Neuron (in vitro differentiated cells): ENCODE measurements around the gene TUBB4A.

Experiments
- H2AFZ ChIP-seq: one replicate; pipeline ENCODE4 v1.6.1; 2013; ENCODE audit warnings: low read depth, mild to moderate bottlenecking, inconsistent platforms, low read length, moderate library complexity
- H3K27me3 ChIP-seq: one replicate; pipeline ENCODE4 v1.6.1; 2013; ENCODE audit warnings: low read length; ENCODE audit not compliant: insufficient read depth
- H3K36me3 ChIP-seq: one replicate; pipeline ENCODE4 v1.6.1; 2013; ENCODE audit warnings: low read length; ENCODE audit not compliant: insufficient read depth
- H3K4me1 ChIP-seq: one replicate; pipeline ENCODE4 v1.6.1; 2013; ENCODE audit warnings: low read length; ENCODE audit not compliant: insufficient read depth
- H3K4me3 ChIP-seq: 2 replicates; pipeline ENCODE4 v1.5.1; 2013; ENCODE audit warnings: mild to moderate bottlenecking, low read length, moderate library complexity
- H3K9me3 ChIP-seq: one replicate; pipeline ENCODE4 v1.6.1; 2013; ENCODE audit warnings: low read length

The TUBB4A gene

DNA sequence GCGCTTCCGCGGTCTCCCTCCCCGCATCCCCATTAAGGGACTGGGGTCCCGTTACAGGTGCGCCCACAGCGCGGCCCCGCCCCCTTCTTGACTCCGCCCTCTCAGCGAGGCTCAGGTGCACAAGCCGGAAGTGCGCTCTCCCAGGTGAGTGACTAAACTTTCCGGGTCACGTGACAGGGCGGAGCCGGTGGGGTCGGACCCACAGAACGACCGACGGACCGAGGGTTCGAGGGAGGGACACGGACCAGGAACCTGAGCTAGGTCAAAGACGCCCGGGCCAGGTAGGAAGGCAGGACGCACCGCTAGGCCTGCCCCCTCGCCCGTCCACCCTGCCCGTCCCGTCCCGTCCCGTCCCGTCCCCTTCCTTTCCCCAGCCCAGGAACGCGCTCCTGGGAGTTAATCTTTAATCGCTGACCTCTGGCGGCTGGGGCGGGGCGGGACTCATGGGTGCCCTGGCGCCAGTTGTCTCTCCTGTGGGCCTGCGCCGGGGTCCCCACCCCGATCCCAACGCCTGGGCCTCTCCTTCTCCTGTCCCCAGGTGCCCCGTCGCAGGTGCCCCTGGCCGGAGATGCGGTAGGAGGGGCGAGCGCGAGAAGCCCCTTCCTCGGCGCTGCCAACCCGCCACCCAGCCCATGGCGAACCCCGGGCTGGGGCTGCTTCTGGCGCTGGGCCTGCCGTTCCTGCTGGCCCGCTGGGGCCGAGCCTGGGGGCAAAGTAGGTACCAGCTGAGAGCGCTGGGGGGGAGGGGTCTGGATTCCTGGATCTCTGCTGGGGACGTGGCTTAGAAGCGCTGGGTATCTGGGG is 37.8 kb downstream of the TUBB4A start, which contains the start of gene CRB3:
CRB3 (plus strand) TSS at position 202 of the 804 bp plus-strand sequence; CDS start at position 633, 431 bp downstream.
- peaks cover 2% of the 10 kb centered on the region for H3K4me1 ChIP-seq
- H3K27me3 ChIP-seq: peaks cover 47% of the 10 kb centered on the region
- no peak within 1 kb of the TSS for H2AFZ ChIP-seq
- no peaks in the 10 kb centered on the region for H3K36me3 ChIP-seq
- no peak within 1 kb of the TSS for H3K4me3 ChIP-seq
- H3K9me3 ChIP-seq: no peaks in the 10 kb centered on the region

DNA sequence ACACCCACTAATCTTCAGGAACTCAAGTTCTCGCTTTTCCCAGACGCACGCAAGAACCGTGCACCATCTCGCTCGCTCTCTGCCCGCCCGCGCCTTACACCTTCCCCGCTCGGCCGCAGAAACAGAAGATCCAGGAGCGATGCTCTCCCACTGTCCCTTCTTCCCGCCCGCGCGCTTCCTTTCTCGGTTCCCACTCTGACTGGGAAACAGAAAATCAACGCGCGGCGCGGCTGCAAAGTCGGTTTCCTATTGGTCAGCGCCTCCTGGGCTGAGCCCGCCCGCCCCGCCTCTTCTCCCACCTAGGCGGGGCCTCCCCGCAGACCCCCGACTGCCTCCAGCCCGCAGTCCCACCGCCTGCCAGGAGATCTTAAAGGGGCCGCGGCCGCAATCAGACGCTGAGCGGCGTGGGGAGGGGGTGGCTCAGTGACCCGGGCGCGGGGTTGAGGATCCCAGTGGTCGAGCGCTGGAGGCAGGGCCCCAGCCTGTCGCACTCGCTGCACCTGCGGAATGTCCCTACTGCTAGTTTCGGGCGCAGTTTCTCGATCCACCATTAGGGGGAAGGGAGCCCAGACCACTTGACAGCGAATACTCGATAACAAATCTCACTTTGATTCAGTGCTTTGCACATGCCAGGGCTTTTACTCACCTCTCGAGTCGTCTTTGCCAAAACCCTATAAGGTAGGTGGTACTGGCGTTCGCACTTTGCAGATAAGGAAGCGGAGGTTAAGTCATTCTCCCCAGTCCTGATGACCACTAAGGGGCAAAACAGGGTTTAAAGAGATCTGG is 41.8 kb downstream of the TUBB4A start:
- Histone ChIP-seq H3K4me1 (peaks cover 6% of the 10 kb centered on the region), H3K36me3 (peaks cover 7% of the 10 kb centered on the region), H3K9me3 (peaks cover 7% of the 10 kb centered on the region), H2AFZ (peak overlapping the region; percentile 50), H3K27me3 (peaks cover 24% of the 10 kb centered on the region), H3K4me3 (peak overlapping the region; percentile 57)

DNA sequence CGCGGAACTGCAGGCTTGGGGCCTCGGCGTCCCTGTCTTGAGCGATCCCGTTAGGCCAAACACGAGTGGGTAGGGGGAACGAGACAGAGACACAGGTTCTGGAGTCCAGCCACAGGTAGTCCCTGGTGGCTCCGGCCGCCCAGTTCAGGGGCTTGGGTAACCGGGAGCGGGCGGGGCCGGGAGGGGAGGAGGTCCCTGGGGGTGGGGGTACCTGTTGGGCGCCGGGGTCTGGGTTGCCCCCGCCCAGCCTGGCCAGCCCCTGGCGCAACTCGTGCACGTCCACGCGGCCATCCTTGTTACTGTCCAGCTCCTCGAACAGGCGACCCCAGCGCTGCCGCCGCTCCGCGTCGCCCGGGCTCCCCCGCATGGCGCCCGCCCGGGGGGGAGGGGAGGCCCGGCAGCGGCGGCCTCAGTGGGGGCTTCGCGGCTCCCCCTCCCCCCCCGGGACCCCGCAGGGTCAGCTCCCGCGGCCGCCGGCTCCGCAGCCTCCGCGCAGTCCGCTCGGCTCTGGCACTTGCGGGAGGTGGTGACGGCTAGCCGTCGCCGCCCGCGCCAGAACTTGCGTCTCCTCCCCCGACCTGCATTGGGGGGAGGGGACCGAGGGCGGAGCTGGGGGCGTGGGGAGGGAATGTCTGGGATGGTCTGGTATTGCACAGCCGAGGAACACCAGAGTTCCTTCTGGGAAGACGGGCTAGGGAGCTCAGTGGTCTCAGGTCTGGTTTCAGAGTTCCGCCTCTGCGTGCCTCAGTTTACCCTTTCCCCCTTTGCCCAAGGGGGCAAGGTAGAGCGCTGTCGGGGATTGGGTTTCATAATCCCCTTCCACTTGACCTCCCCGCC is 42.6 kb downstream of the TUBB4A start, which contains the start of gene SLC25A23:
SLC25A23 (minus strand) TSS at position 531 of the 837 bp plus-strand sequence; CDS start at position 367, 164 bp downstream.
- Histone ChIP-seq H3K4me1 (peaks cover 6% of the 10 kb centered on the region), H3K36me3 (peaks cover 14% of the 10 kb centered on the region), H3K9me3 (peaks cover 10% of the 10 kb centered on the region), H2AFZ (peak within 1 kb of the TSS; percentile 50), H3K4me3 (peak within 1 kb of the TSS; percentile 57), H3K27me3 (peaks cover 16% of the 10 kb centered on the region)

DNA sequence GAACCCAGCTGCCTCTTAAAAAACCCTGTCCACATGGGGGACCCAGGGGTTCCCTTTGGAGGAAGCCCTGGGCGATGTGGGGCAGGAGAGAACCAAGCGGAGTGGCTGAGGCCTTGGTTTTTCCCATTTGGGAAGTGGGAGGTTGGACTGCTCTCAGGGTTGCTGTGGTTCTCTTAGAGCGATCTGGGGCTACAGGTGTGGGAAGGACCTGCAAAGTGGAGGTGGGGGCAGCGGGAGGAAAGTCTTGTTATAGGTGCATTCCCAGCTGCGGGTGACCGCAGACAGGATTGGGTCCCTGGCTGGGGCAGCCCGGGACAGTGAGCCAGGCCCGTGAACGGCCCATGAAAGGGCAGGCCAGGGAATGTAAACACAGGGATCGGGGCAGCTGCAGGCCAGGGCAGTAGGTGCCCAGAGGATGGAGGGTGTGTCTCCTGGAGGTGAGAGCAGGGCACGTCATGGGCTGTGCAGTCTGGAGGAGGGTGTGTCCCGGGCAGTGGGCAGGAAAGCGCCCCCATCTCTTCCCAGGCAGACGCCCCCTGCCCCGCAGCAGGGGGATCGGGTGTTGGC is 43.3 kb downstream of the TUBB4A start:
- Histone ChIP-seq H3K36me3 (peaks cover 21% of the 10 kb centered on the region), H2AFZ (peak overlapping the region; percentile 50), H3K4me3 (peak overlapping the region; percentile 57), H3K27me3 (peaks cover 9% of the 10 kb centered on the region), H3K9me3 (peaks cover 17% of the 10 kb centered on the region), H3K4me1 (peaks cover 6% of the 10 kb centered on the region)

DNA sequence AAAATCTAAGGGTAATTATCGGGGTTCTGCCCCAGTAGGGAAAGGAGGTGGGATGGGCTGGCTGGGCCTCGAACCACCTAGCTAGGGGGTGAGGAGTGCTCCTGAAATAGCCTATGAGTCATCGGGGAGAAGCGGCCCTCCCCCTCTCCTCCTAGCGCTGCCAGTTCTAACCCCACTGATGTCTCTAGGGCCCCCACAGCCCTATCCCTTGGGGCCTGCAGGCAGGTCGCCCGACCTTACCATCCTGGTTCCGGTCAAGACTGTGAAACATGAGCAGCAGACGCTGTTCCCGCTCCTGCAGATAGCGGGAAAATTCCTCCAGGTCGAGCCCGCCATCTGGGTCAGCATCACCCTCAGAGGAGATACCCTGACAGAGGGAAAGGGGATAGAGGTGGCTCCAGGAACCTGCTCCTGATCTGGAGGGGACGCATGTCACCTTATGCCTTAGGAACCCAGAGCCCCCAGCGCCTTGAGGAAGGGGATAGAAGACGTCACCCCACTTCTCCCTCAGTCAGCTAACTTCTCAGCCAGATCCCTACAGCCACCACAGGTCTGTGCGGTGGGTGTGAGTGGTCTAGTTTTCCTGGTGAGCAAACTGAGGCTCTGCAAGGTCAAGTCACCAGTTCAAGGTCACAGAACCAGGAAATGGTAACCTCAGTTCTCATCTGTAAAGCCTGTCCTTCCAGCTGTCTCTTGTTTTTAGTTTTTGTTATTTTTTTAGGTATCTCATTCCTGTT is 44.0 kb downstream of the TUBB4A start:
- peaks cover 7% of the 10 kb centered on the region for H3K27me3 ChIP-seq
- peaks cover 22% of the 10 kb centered on the region for H3K9me3 ChIP-seq
- peaks cover 24% of the 10 kb centered on the region for H3K36me3 ChIP-seq
- no peak overlapping the region for H3K4me3 ChIP-seq
- H3K4me1 ChIP-seq: peaks cover 6% of the 10 kb centered on the region
- H2AFZ ChIP-seq: no peak overlapping the region

DNA sequence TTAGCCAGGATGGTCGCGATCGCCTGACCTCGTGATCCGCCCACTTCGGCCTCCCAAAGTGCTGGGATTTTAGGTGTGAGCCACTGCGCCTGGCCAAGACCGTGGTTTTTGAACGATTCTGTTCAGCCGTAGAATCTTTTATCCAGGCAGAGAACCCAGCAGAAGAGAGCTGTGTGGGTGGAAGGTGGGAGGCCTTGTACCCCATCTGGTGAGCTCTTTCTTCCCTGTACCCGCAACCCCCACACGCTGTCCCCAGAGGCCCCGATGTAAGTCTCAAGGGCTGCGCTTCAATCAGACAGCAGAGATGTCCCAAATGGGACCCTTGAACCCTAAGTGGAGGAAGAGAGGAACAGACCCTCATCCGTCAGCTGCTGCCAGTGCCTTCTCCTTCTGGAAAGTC is 46.2 kb downstream of the TUBB4A start:
- H2AFZ ChIP-seq: no peak overlapping the region
- H3K27me3 ChIP-seq: no peaks in the 10 kb centered on the region
- peaks cover 36% of the 10 kb centered on the region for H3K36me3 ChIP-seq
- H3K4me1 ChIP-seq: peaks cover 6% of the 10 kb centered on the region
- no peak overlapping the region for H3K4me3 ChIP-seq
- H3K9me3 ChIP-seq: peaks cover 27% of the 10 kb centered on the region

DNA sequence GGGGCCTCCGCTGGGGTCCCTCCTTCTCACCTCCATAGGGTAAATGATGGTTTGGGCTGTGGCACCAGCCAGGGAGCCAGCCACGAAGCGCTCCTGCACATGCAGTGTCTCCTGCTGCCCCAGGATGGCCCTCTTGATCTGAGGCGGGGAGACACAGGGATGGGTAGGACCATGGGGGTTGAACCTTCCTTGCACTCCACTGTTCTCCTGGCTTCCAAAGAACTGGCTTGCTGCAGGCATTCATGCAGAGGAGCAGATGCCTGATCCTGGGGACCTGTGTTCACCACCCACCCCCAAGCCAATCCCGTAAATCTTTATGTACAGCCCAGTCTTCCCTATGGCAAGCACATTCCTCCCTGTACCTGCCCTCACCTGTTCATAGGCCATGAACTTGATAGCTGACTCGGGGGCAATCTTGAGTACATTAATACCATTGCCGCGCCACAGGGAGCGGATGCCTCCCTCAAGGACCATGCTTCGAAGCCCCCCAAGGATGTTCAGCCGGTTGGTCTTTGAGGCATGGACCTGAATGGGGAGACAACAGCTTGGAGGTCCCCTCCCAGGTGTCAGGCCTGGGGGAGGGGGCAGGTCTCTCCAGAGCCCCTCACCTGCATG is 48.1 kb downstream of the TUBB4A start:
- Histone ChIP-seq H3K9me3 (peaks cover 27% of the 10 kb centered on the region), H3K36me3 (peaks cover 40% of the 10 kb centered on the region), H3K4me3 (no peak overlapping the region), H2AFZ (no peak overlapping the region), H3K27me3 (no peaks in the 10 kb centered on the region), H3K4me1 (peaks cover 3% of the 10 kb centered on the region)

DNA sequence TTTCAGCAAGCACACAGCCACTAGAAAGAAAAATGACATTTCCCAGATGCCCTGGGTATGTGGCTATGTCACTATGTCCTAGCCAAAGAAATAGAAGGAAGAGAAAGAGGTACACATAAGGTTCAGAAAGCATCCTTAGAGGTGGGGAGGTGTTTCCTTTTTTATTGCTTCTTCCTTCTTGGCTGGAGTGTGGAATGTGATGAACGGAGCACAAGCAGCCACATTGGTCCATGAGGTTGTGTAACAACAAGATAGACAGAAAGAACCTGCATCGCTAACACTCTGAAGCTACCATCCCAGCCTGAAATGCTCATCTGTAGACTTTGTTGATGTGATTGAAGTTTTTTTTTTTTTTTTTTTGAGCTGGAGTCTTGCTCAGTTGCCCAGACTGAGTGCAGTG is 49.2 kb downstream of the TUBB4A start:
- H3K9me3 ChIP-seq: peaks cover 27% of the 10 kb centered on the region
- H3K4me3 ChIP-seq: no peak overlapping the region
- H3K36me3 ChIP-seq: peaks cover 40% of the 10 kb centered on the region
- no peaks in the 10 kb centered on the region for H3K4me1 ChIP-seq
- no peaks in the 10 kb centered on the region for H3K27me3 ChIP-seq
- no peak overlapping the region for H2AFZ ChIP-seq

DNA sequence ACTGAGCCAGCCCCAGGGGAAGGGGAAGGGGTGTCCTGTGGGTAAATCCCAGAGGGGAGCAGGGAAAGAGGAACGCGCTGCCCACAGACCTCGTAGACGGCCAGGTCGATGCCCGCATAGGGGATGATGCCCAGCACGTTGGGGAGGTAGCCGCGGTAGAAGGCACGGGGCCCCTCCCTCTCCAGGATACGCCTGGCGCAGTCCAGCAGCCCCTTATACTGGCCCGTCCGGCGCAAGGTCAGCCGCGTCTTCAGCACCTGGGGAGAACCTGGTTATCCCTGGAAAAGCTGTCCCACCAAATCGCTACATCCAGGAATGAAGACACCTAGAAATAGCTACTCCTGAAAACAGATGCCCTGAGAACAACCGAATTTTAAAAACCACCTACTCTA is 49.9 kb downstream of the TUBB4A start:
- no peak overlapping the region for H3K4me3 ChIP-seq
- H3K9me3 ChIP-seq: peaks cover 27% of the 10 kb centered on the region
- no peaks in the 10 kb centered on the region for H3K27me3 ChIP-seq
- H3K36me3 ChIP-seq: peaks cover 40% of the 10 kb centered on the region
- no peaks in the 10 kb centered on the region for H3K4me1 ChIP-seq
- no peak overlapping the region for H2AFZ ChIP-seq

DNA sequence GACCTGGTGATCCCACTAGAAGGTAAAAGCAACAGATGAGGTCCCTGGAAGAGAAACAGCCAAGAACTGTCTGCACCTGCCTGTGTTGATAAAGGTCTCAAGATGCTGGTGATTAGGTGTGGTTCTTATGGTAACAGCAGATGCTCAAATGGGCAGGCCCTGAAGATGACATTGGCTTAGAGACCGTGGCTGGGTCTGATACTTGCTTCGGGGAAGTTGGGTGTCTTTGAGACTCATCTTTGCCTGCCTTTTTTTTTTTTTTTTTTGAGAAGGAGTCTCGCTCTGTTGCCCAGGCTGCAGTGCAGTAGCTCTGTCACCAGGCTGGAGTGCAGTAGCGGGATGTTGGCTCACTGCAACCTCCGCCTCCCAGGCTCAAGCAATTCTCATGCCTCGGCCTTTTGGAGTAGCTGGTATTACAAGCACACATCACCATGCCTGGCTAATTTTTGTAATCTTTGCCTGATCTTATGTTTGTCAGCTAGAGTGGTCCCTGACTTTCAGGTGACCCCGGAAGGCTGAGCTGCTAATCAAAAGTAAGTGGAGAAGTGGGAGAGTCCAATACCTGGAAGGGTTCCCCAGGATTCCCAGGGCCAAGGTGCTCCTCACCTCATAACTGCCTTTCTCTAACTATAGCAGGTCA is 50.4 kb downstream of the TUBB4A start:
- Histone ChIP-seq H2AFZ (no peak overlapping the region), H3K4me1 (no peaks in the 10 kb centered on the region), H3K27me3 (no peaks in the 10 kb centered on the region), H3K9me3 (peaks cover 27% of the 10 kb centered on the region), H3K36me3 (peaks cover 40% of the 10 kb centered on the region), H3K4me3 (no peak overlapping the region)

DNA sequence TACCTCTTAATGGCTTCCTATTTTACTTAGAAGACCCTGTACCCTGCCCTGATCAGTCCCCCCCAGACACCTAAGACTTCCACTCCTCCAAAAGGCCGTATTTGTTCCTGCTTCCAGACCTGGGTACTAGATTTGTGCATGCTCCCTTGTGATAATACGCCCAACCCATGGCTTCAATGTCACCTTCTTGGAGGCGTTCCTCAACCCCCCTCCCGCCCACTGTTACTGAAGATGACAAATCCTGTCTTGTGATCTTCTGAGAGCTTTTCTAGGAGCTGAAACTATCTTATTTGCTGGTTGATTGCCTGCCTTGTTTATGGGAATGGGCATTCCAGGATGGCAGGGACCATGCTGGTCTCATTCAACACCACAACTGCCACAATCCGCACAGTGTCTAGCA is 51.9 kb downstream of the TUBB4A start:
- Histone ChIP-seq H3K4me1 (no peaks in the 10 kb centered on the region), H3K9me3 (peaks cover 22% of the 10 kb centered on the region), H3K4me3 (no peak overlapping the region), H3K36me3 (peaks cover 32% of the 10 kb centered on the region), H3K27me3 (no peaks in the 10 kb centered on the region), H2AFZ (no peak overlapping the region)
